GM23338 (cell line): Measurements from ENCODE around the gene ZNF609. TPM values are rescaled to one million over a fixed set of nuclear protein-coding genes. Genes with fewer than 3 reads are reported as not detected.

ENCODE experiments used
- ATAC-seq: fragments of 200-7000 bp; cut with Tn5 transposase; 3 replicates; pipeline ENCODE4 v1.9.1; 2020
- DNase-seq: peaks from one replicate; pipeline ENCODE4 v3.0.0-alpha.2; 2015; ENCODE audit warnings: low spot score
- H2AFZ ChIP-seq: fragments of 200-600 bp; sonication (generic); 2 replicates; pipeline ENCODE4 v1.8.0; 2016; ENCODE audit warnings: antibody characterized with exemption, mild to moderate bottlenecking, moderate library complexity
- H3F3A ChIP-seq: fragments of 200-600 bp; sonication (generic); replicated peaks from 2 replicates; pipeline ENCODE4 v1.8.0; 2017; ENCODE audit warnings: antibody characterized with exemption, mixed run types, low read depth
- H3K27ac ChIP-seq: fragments of 200-600 bp; sonication (generic); 2 replicates; pipeline ENCODE4 v1.6.1; 2016; ENCODE audit warnings: low read depth
- H3K27me3 ChIP-seq: fragments of 200-600 bp; sonication (generic); 2 replicates; pipeline ENCODE4 v1.8.0; 2016; ENCODE audit warnings: mild to moderate bottlenecking, mixed run types, moderate library complexity; ENCODE audit not compliant: insufficient read depth
- H3K36me3 ChIP-seq: fragments of 200-600 bp; sonication (generic); 2 replicates; pipeline ENCODE4 v1.8.0; 2016; ENCODE audit warnings: mild to moderate bottlenecking; ENCODE audit not compliant: insufficient read depth
- H3K4me1 ChIP-seq: fragments of 200-600 bp; sonication (generic); 2 replicates; pipeline ENCODE4 v1.8.0; 2016; ENCODE audit warnings: mild to moderate bottlenecking, moderate library complexity; ENCODE audit not compliant: insufficient read depth
- H3K4me2 ChIP-seq: fragments of 200-600 bp; sonication (generic); 2 replicates; pipeline ENCODE4 v1.7.1; 2017; ENCODE audit warnings: mixed run types
- H3K4me3 ChIP-seq: fragments of 200-600 bp; sonication (generic); 2 replicates; pipeline ENCODE4 v1.6.1; 2016; ENCODE audit warnings: mixed run types
- H3K79me2 ChIP-seq: fragments of 200-600 bp; sonication (generic); replicated peaks from 2 replicates; pipeline ENCODE4 v1.8.0; 2017; ENCODE audit warnings: mild to moderate bottlenecking; ENCODE audit not compliant: insufficient read depth
- H3K9me2 ChIP-seq: fragments of 200-600 bp; sonication (generic); 2 replicates; pipeline ENCODE4 v1.8.0; 2017; ENCODE audit not compliant: insufficient read depth
- H4K20me1 ChIP-seq: fragments of 200-600 bp; sonication (generic); replicated peaks from 2 replicates; pipeline ENCODE4 v1.8.0; 2017; ENCODE audit warnings: mild to moderate bottlenecking; ENCODE audit not compliant: insufficient read depth
- H3K27ac Mint-ChIP-seq: 2 replicates; pipeline ENCODE4 v1.8.0; 2020; ENCODE audit warnings: inconsistent platforms, mild to moderate bottlenecking, moderate library complexity, mixed read lengths
- H3K27me3 Mint-ChIP-seq: 3 replicates; pipeline ENCODE4 v1.8.0; 2022; ENCODE audit warnings: low read depth, mild to moderate bottlenecking, moderate library complexity, mixed read lengths, inconsistent platforms; ENCODE audit not compliant: insufficient read depth, poor library complexity
- H3K36me3 Mint-ChIP-seq: 3 replicates; pipeline ENCODE4 v1.8.0; 2021; ENCODE audit warnings: low read depth, mild to moderate bottlenecking, inconsistent platforms, moderate library complexity, mixed read lengths
- H3K4me1 Mint-ChIP-seq: 3 replicates; pipeline ENCODE4 v1.8.0; 2020; ENCODE audit warnings: mild to moderate bottlenecking, inconsistent platforms, mixed read lengths
- H3K4me3 Mint-ChIP-seq: 3 replicates; pipeline ENCODE4 v1.8.0; 2021; ENCODE audit warnings: moderate library complexity, mild to moderate bottlenecking, inconsistent platforms, mixed read lengths
- H3K9me3 Mint-ChIP-seq: 3 replicates; pipeline ENCODE4 v1.8.0; 2020; ENCODE audit warnings: moderate library complexity, mild to moderate bottlenecking, inconsistent platforms, mixed read lengths
- CREB1 ChIP-seq: fragments of 250-450 bp; sonication (Bioruptor Pico); IDR thresholded peaks from 2 replicates; pipeline ENCODE4 v1.5.0; 2020; ENCODE audit warnings: low read depth, mild to moderate bottlenecking, moderate library complexity
- EZH2 ChIP-seq: fragments of 200-600 bp; sonication (generic); IDR thresholded peaks from one replicate; pipeline ENCODE4 v1.8.0; 2017; ENCODE audit warnings: antibody characterized with exemption, mild to moderate bottlenecking, low read depth; ENCODE audit not compliant: unreplicated experiment
- EZH2phosphoT487 ChIP-seq: fragments of 200-600 bp; sonication (generic); IDR thresholded peaks from one replicate; pipeline ENCODE4 v1.8.1; 2018; ENCODE audit warnings: antibody characterized with exemption; ENCODE audit not compliant: unreplicated experiment
- JUNB ChIP-seq: IDR thresholded peaks from one replicate; pipeline ENCODE4 v1.6.1; 2016; ENCODE audit warnings: antibody characterized with exemption; ENCODE audit not compliant: unreplicated experiment
- NANOG ChIP-seq: IDR thresholded peaks from 2 replicates; pipeline ENCODE4 v1.6.1; 2016; ENCODE audit warnings: antibody characterized with exemption, borderline replicate concordance
- POLR2AphosphoS5 ChIP-seq: IDR thresholded peaks from 2 replicates; pipeline ENCODE4 v1.6.1; 2016; ENCODE audit warnings: antibody characterized with exemption, low read depth
- STAT1 ChIP-seq: IDR thresholded peaks from one replicate; pipeline ENCODE4 v1.6.1; 2016; ENCODE audit warnings: antibody characterized with exemption; ENCODE audit not compliant: unreplicated experiment
- ZNF114 ChIP-seq: fragments of 250-450 bp; sonication (Bioruptor Pico); IDR thresholded peaks from 2 replicates; pipeline ENCODE4 v1.5.0; 2020; ENCODE audit warnings: mild to moderate bottlenecking, moderate library complexity
- ZNF331 ChIP-seq: fragments of 250-450 bp; sonication (Bioruptor Pico); IDR thresholded peaks from 2 replicates; pipeline ENCODE4 v1.5.0; 2020; ENCODE audit warnings: low read depth, mild to moderate bottlenecking, moderate library complexity
- polyA plus RNA-seq: library from polyadenylated mRNA; unstranded; fragments of >200 nt; fragmentation: Nextera tagmentation; extraction: Ambion mirVana; gene quantifications from 2 replicates; pipeline ENCODE4 v1.2.1, GENCODE V29; 2016
- total RNA-seq: library from RNA; depleted of rRNA; stranded (reverse); fragments of >200 nt; shearing (Covaris generic); gene quantifications from 2 replicates; pipeline ENCODE4 v1.2.3, GENCODE V29; 2014
- TF ChIP-seq, protein P1 (sequence below): IDR thresholded peaks from one replicate; pipeline ENCODE4 v1.6.1; 2018; ENCODE audit warnings: antibody characterized with exemption; ENCODE audit not compliant: unreplicated experiment
- TF ChIP-seq, protein P2 (sequence below): fragments of 250-450 bp; sonication (Bioruptor Pico); IDR thresholded peaks from 2 replicates; pipeline ENCODE4 v1.5.0; 2020; ENCODE audit warnings: mild to moderate bottlenecking, moderate library complexity
- TF ChIP-seq, protein P3 (sequence below), 2 experiments: fragments of 200-600 bp in 1 of 2; sonication (generic) in 1 of 2; conservative IDR thresholded peaks; 2 replicates each; pipeline versions ENCODE4 v1.5.1 to v1.6.1; 2016 to 2017; ENCODE audit warnings: antibody characterized with exemption in 2 of 2, low read depth in 2 of 2, mild to moderate bottlenecking in 2 of 2, moderate library complexity in 1 of 2
- TF ChIP-seq, protein P4 (sequence below): IDR thresholded peaks from 2 replicates; pipeline ENCODE4 v1.6.1; 2016; ENCODE audit warnings: antibody characterized with exemption

ZNF609 gene
- total and polyA plus RNA-seq, 2 experiments from 2014 or later = 26.4 to 40.2 TPM

DNA sequence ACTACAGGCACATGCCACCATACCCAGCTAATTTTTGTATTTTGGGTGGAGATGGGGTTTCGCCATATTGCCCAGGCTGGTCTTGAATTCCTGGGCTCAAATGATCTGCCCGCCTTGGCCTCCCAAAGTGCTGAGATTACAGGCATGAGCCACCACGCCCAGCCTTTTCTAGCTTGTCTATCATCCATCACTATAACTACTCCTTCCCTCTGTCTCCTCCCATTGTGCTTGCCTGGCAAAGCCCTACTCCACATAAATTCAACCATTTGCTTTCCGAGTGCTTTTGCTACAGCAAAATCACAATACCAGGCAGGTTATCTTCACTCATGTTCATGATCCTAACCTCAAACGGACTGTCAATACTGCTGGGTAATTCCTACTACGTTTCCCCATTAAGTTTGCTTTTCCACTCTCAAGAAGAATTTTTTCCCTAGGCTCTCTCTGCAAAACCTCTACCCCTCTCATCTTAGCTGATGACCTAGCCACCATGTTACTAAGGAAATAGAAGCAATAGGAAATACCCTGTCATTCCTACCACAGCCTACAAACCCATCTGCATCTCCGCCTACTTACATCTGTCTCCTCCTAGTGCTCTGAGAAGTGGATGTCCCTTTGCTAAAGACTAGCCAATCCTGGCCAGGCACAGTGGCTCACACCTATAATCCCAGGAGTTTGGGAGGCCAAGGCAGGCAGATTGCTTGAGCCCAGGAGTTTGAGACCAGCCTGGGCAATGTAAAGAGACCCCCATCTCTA is 250.5 kb downstream of the ZNF609 start:
- peaks cover 9% of the 10 kb centered on the region for H3K27me3 Mint-ChIP-seq
- Histone ChIP-seq H3K4me3 (no peak overlapping the region), H3K9me2 (no peaks in the 10 kb centered on the region), H3F3A (peaks cover 39% of the 10 kb centered on the region), H4K20me1 (peaks cover 16% of the 10 kb centered on the region), H3K79me2 (no peaks in the 10 kb centered on the region; the same call in 1 of the 2 replicates), H2AFZ (no peak overlapping the region), H3K4me2 (no peak overlapping the region), H3K4me1 (no peaks in the 10 kb centered on the region), H3K27me3 (no peaks in the 10 kb centered on the region), H3K27ac (no peak overlapping the region), H3K36me3 (peaks cover 19% of the 10 kb centered on the region)
- TF ChIP-seq EZH2phosphoT487 (no peak), NANOG (no peak), ZNF114 (CRISPR knock-in tag) (no peak), JUNB (no peak), CREB1 (CRISPR knock-in tag) (no peak), STAT1 (no peak), ZNF331 (no peak), EZH2 (no peak), POLR2AphosphoS5 (no peak)
- TF ChIP-seq, protein P1, sequence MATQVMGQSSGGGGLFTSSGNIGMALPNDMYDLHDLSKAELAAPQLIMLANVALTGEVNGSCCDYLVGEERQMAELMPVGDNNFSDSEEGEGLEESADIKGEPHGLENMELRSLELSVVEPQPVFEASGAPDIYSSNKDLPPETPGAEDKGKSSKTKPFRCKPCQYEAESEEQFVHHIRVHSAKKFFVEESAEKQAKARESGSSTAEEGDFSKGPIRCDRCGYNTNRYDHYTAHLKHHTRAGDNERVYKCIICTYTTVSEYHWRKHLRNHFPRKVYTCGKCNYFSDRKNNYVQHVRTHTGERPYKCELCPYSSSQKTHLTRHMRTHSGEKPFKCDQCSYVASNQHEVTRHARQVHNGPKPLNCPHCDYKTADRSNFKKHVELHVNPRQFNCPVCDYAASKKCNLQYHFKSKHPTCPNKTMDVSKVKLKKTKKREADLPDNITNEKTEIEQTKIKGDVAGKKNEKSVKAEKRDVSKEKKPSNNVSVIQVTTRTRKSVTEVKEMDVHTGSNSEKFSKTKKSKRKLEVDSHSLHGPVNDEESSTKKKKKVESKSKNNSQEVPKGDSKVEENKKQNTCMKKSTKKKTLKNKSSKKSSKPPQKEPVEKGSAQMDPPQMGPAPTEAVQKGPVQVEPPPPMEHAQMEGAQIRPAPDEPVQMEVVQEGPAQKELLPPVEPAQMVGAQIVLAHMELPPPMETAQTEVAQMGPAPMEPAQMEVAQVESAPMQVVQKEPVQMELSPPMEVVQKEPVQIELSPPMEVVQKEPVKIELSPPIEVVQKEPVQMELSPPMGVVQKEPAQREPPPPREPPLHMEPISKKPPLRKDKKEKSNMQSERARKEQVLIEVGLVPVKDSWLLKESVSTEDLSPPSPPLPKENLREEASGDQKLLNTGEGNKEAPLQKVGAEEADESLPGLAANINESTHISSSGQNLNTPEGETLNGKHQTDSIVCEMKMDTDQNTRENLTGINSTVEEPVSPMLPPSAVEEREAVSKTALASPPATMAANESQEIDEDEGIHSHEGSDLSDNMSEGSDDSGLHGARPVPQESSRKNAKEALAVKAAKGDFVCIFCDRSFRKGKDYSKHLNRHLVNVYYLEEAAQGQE = no peak
- TF ChIP-seq, protein P2, sequence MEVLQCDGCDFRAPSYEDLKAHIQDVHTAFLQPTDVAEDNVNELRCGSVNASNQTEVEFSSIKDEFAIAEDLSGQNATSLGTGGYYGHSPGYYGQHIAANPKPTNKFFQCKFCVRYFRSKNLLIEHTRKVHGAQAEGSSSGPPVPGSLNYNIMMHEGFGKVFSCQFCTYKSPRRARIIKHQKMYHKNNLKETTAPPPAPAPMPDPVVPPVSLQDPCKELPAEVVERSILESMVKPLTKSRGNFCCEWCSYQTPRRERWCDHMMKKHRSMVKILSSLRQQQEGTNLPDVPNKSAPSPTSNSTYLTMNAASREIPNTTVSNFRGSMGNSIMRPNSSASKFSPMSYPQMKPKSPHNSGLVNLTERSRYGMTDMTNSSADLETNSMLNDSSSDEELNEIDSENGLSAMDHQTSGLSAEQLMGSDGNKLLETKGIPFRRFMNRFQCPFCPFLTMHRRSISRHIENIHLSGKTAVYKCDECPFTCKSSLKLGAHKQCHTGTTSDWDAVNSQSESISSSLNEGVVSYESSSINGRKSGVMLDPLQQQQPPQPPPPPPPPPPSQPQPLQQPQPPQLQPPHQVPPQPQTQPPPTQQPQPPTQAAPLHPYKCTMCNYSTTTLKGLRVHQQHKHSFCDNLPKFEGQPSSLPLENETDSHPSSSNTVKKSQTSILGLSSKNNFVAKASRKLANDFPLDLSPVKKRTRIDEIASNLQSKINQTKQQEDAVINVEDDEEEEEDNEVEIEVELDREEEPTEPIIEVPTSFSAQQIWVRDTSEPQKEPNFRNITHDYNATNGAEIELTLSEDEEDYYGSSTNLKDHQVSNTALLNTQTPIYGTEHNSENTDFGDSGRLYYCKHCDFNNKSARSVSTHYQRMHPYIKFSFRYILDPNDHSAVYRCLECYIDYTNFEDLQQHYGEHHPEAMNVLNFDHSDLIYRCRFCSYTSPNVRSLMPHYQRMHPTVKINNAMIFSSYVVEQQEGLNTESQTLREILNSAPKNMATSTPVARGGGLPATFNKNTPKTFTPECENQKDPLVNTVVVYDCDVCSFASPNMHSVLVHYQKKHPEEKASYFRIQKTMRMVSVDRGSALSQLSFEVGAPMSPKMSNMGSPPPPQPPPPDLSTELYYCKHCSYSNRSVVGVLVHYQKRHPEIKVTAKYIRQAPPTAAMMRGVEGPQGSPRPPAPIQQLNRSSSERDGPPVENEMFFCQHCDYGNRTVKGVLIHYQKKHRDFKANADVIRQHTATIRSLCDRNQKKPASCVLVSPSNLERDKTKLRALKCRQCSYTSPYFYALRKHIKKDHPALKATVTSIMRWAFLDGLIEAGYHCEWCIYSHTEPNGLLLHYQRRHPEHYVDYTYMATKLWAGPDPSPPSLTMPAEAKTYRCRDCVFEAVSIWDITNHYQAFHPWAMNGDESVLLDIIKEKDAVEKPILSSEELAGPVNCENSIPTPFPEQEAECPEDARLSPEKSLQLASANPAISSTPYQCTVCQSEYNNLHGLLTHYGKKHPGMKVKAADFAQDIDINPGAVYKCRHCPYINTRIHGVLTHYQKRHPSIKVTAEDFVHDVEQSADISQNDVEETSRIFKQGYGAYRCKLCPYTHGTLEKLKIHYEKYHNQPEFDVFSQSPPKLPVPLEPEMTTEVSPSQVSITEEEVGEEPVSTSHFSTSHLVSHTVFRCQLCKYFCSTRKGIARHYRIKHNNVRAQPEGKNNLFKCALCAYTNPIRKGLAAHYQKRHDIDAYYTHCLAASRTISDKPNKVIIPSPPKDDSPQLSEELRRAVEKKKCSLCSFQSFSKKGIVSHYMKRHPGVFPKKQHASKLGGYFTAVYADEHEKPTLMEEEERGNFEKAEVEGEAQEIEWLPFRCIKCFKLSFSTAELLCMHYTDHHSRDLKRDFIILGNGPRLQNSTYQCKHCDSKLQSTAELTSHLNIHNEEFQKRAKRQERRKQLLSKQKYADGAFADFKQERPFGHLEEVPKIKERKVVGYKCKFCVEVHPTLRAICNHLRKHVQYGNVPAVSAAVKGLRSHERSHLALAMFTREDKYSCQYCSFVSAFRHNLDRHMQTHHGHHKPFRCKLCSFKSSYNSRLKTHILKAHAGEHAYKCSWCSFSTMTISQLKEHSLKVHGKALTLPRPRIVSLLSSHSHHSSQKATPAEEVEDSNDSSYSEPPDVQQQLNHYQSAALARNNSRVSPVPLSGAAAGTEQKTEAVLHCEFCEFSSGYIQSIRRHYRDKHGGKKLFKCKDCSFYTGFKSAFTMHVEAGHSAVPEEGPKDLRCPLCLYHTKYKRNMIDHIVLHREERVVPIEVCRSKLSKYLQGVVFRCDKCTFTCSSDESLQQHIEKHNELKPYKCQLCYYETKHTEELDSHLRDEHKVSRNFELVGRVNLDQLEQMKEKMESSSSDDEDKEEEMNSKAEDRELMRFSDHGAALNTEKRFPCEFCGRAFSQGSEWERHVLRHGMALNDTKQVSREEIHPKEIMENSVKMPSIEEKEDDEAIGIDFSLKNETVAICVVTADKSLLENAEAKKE (CRISPR knock-in tag) = no peak
- TF ChIP-seq, protein P3, sequence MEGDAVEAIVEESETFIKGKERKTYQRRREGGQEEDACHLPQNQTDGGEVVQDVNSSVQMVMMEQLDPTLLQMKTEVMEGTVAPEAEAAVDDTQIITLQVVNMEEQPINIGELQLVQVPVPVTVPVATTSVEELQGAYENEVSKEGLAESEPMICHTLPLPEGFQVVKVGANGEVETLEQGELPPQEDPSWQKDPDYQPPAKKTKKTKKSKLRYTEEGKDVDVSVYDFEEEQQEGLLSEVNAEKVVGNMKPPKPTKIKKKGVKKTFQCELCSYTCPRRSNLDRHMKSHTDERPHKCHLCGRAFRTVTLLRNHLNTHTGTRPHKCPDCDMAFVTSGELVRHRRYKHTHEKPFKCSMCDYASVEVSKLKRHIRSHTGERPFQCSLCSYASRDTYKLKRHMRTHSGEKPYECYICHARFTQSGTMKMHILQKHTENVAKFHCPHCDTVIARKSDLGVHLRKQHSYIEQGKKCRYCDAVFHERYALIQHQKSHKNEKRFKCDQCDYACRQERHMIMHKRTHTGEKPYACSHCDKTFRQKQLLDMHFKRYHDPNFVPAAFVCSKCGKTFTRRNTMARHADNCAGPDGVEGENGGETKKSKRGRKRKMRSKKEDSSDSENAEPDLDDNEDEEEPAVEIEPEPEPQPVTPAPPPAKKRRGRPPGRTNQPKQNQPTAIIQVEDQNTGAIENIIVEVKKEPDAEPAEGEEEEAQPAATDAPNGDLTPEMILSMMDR (conservative IDR thresholded peaks at IDR 0.05; ENCODE audit: low read depth in 2 of 2) = no peak
- TF ChIP-seq, protein P4, sequence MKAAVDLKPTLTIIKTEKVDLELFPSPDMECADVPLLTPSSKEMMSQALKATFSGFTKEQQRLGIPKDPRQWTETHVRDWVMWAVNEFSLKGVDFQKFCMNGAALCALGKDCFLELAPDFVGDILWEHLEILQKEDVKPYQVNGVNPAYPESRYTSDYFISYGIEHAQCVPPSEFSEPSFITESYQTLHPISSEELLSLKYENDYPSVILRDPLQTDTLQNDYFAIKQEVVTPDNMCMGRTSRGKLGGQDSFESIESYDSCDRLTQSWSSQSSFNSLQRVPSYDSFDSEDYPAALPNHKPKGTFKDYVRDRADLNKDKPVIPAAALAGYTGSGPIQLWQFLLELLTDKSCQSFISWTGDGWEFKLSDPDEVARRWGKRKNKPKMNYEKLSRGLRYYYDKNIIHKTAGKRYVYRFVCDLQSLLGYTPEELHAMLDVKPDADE = no peak
- no peak overlapping the region; the same call in 2 of the 3 replicates for H3K4me3 Mint-ChIP-seq
- no peaks in the 10 kb centered on the region for H3K9me3 Mint-ChIP-seq
- no peaks in the 10 kb centered on the region for H3K4me1 Mint-ChIP-seq
- DNase-seq (no peak), ATAC-seq (no peak; the same call in 2 of the 3 replicates)
- H3K36me3 Mint-ChIP-seq = peaks cover 79% of the 10 kb centered on the region
- no peak overlapping the region for H3K27ac Mint-ChIP-seq
